HL-60 (cell line): ENCODE results near the gene DOK1.

ENCODE experiments used
- CTCF ChIP-seq: IDR thresholded peaks from one replicate; pipeline ENCODE4 v1.5.1; 2011; ENCODE audit warnings: low read length, control low read depth, inconsistent platforms; ENCODE audit not compliant: insufficient read depth
- GABPA ChIP-seq: IDR thresholded peaks from 2 replicates; pipeline ENCODE4 v1.6.1; 2012; ENCODE audit warnings: low read depth
- POLR2AphosphoS5 ChIP-seq: IDR thresholded peaks from 2 replicates; pipeline ENCODE4 v1.6.1; 2012; ENCODE audit warnings: low read depth
- REST ChIP-seq: IDR thresholded peaks from 2 replicates; pipeline ENCODE4 v1.6.1; 2012; ENCODE audit warnings: low read depth; ENCODE audit not compliant: insufficient replicate concordance
- SPI1 ChIP-seq: IDR thresholded peaks from 2 replicates; pipeline ENCODE4 v1.6.1; 2012; ENCODE audit warnings: low read depth, mild to moderate bottlenecking, borderline replicate concordance

GRCh38 chr2:74603282-74604000, 48.9 kb downstream of the DOK1 start:
- TF ChIP-seq CTCF (no peak), REST (no peak), POLR2AphosphoS5 (no peak), GABPA (no peak), SPI1 (no peak)
